ENCODE results near the gene TBC1D2. TPM values are rescaled to one million over a fixed set of nuclear protein-coding genes. Genes with fewer than 3 reads are reported as not detected.
A peak's percentile ranks its signal among the peaks of the same experiment; 100 is the strongest.

The TBC1D2 gene
- total RNA-seq, 4 donors from 2014 or later = 2.5 to 10.9 (median 7.5) TPM

DNA sequence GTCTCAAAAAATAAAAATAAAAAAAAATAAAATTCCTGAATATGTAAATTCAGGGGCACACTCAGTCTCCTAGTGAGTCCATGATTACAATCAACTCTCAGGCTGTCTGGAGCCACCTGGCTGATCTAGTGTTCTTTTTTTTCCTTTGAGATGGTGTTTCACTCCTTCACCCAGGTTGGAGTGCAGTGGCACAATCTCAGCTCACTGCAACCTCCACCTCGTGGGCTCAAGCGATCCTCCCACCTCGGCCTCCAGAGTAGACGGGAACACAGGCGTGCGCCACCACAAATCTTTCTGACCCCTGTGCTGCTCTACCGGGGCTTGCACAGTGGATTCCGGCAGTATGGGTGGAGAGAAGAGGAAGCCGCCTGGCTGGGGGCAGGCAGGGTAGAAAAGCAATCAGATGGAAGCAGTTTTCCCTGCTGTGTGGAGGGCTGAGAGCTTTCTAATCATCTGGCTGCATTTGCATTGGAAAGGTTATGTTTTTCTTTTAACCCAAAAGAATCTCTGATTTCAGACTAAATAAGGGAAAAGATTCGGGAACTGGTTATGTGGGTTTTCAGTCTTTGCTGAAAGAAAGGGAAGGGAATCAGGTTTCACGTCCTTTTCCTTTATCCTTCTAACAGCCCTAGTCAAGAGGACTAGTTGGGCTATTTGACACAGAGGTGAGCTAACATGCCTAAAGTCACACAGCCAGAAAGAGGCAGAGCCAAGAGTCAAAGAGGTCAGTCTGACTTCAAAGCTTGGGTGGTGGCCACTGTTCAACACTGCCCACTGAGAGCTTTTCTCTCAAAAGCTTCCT lies 36.7 kb downstream of the TBC1D2 start:
- no peak overlapping the region for H3K4me3 ChIP-seq
- no peaks in the 10 kb centered on the region for H3K27me3 ChIP-seq
- no peaks in the 10 kb centered on the region for H3K9me3 ChIP-seq
- no peaks in the 10 kb centered on the region for H3K36me3 ChIP-seq
- TF ChIP-seq POLR2A (IDR thresholded peaks at IDR 0.05) = no peak
- TF ChIP-seq, protein P1, sequence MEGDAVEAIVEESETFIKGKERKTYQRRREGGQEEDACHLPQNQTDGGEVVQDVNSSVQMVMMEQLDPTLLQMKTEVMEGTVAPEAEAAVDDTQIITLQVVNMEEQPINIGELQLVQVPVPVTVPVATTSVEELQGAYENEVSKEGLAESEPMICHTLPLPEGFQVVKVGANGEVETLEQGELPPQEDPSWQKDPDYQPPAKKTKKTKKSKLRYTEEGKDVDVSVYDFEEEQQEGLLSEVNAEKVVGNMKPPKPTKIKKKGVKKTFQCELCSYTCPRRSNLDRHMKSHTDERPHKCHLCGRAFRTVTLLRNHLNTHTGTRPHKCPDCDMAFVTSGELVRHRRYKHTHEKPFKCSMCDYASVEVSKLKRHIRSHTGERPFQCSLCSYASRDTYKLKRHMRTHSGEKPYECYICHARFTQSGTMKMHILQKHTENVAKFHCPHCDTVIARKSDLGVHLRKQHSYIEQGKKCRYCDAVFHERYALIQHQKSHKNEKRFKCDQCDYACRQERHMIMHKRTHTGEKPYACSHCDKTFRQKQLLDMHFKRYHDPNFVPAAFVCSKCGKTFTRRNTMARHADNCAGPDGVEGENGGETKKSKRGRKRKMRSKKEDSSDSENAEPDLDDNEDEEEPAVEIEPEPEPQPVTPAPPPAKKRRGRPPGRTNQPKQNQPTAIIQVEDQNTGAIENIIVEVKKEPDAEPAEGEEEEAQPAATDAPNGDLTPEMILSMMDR (IDR thresholded peaks at IDR 0.05) = no peak
- DNase-seq = no peak
- no peak overlapping the region for H3K27ac ChIP-seq
- intact Hi-C loops (cut with DNase I; ENCODE audit: low total_unique reads) = no loop called here
- H3K4me1 ChIP-seq = no peaks in the 10 kb centered on the region

DNA sequence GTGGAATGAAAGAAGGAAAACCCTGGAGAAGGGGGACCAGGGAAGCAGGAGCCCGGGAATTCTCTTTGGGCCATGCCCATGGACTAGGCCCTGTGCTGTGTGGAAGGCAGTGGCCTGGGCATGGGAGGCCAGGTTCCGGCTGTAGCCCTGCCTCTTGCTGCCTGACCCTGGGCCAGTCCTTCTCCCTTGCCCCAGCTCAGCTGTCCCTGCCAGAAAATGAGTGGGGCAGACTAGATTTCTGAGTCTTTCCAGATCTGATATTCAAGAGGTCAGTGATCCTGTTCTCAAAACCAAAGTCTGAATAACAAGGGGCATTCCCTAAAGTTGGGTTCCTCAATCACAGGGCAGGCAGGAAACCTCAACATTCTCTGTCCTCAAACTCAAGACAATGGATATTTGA lies 38.2 kb downstream of the TBC1D2 start:
- Histone ChIP-seq H3K27me3 (no peaks in the 10 kb centered on the region), H3K4me3 (no peak overlapping the region), H3K27ac (no peak overlapping the region), H3K9me3 (no peaks in the 10 kb centered on the region), H3K36me3 (no peaks in the 10 kb centered on the region), H3K4me1 (no peaks in the 10 kb centered on the region)
- TF ChIP-seq, protein P1 (IDR thresholded peaks at IDR 0.05) = no peak
- no peak for TF ChIP-seq POLR2A (IDR thresholded peaks at IDR 0.05)
- DNase-seq = no peak
- intact Hi-C loops (cut with DNase I; ENCODE audit: low total_unique reads) = no loop called here

DNA sequence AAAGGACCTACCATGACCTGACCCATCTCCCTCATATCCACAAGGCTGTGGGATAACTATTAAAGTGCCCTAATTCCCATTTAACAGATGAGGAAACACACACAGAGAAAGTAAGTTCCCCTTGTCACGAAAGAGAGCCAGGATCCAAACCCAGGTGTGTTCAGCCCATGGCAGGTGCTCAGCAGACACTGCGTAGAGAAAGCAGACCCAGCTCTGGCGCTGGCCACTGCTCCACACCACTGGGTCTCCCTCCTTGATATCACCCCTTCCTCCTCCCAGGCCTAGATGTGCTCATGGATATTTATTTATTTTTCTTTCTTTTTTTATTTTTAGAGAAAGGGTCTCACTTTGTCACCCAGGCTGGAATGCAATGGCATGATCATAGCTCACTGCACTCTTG lies 39.1 kb downstream of the TBC1D2 start:
- no peak for DNase-seq
- no peak overlapping the region for H3K27ac ChIP-seq
- H3K4me1 ChIP-seq = no peaks in the 10 kb centered on the region
- no peaks in the 10 kb centered on the region for H3K9me3 ChIP-seq
- H3K27me3 ChIP-seq = no peaks in the 10 kb centered on the region
- no peaks in the 10 kb centered on the region for H3K36me3 ChIP-seq
- TF ChIP-seq, protein P1 (IDR thresholded peaks at IDR 0.05) = no peak
- TF ChIP-seq POLR2A (IDR thresholded peaks at IDR 0.05) = no peak
- H3K4me3 ChIP-seq = no peak overlapping the region
- intact Hi-C loops (cut with DNase I; ENCODE audit: low total_unique reads) = no loop called here

DNA sequence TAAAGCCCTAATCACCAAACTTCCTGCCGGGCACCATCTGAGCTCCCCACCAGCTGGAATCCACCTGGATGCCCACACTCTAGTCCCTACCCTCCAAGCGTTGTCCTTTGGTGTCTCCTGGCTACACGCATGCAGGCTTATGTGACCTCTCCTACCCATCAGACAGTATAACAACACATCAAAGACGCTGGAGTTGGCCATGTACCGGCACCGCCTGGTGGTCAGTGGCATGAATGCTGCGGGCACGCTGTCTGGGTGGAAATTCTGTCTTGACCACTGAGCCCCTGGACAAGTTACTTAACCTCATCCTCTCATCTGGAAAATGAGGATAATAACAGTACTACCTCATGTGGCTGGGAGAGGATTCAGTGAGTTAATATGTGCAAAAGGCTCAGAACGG lies 39.6 kb downstream of the TBC1D2 start:
- H3K27me3 ChIP-seq = no peaks in the 10 kb centered on the region
- no peaks in the 10 kb centered on the region for H3K36me3 ChIP-seq
- no peaks in the 10 kb centered on the region for H3K9me3 ChIP-seq
- intact Hi-C loops (cut with DNase I; ENCODE audit: low total_unique reads) = no loop called here
- H3K4me1 ChIP-seq = no peaks in the 10 kb centered on the region
- no peak overlapping the region for H3K27ac ChIP-seq
- no peak overlapping the region for H3K4me3 ChIP-seq
- no peak for DNase-seq
- TF ChIP-seq POLR2A (IDR thresholded peaks at IDR 0.05) = no peak
- TF ChIP-seq, protein P1 (IDR thresholded peaks at IDR 0.05) = peak in 1 of 4 experiments; percentile 3

DNA sequence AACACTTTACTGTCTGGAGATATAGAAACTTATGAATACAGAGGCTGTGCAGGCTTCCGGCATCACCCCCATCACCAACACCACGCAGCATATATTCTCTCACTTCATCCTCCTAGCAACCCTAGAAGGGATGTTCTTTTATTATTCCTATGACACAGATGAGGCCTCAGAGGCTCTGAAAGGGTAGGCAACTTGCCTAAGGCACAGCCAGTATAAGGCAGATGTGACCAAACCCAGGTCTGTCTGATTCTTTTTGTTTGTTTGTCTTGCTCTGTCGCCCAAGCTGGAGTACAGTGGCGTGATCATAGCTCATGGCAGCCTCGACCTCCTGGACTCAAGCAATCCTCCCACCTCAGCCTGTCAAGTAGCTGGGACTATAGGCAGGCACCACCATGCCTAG lies 40.2 kb downstream of the TBC1D2 start:
- no peaks in the 10 kb centered on the region for H3K4me1 ChIP-seq
- no peak overlapping the region for H3K27ac ChIP-seq
- H3K36me3 ChIP-seq = no peaks in the 10 kb centered on the region
- DNase-seq = no peak
- TF ChIP-seq, protein P1 (IDR thresholded peaks at IDR 0.05) = no peak
- no peak for TF ChIP-seq POLR2A (IDR thresholded peaks at IDR 0.05)
- no peaks in the 10 kb centered on the region for H3K9me3 ChIP-seq
- intact Hi-C loops (cut with DNase I; ENCODE audit: low total_unique reads) = no loop called here
- no peaks in the 10 kb centered on the region for H3K27me3 ChIP-seq
- no peak overlapping the region for H3K4me3 ChIP-seq

Data from uterus (tissue), 4 donors.